ENCODE data around the gene TPM2.

TPM2 gene

DNA sequence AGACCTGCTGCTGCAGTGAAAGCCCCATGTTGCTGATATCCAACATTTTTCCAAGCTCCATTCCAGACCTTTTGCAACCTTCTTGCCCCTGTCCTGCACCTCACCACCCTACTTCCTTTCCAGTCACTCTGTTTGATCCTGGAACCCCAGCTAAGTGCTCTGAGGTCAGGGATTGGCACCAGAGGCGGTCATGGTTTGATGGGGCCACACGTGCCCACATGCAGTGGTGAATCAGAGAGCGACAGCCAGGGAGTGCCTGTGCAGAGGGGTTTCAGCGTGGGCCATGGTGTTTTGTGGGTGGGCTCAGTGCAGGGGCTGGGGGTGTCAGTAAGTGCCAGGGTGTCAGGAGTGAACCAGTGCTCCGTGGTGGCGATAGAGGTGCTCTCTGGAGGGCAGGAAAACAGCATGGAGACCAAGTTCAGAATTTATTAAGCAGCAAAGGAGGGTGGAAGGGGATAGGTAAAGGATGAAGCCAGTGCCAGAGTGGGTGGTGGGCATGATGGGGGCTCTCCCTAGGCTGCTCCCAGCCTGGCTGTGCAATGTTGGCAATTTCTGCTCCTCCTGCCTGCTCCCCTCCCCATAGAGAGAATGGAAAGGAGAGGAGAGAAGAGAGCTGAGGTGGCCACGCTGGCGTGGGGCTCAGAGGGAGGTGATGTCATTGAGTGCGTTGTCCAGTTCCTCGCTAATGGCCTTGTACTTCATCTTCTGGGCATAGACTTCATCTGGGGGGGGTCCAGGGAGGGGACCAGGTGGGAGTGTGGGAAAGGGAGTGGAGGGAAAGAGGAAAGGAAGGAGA is 7.0 kb downstream of the TPM2 start:
- TF ChIP-seq, protein P1, sequence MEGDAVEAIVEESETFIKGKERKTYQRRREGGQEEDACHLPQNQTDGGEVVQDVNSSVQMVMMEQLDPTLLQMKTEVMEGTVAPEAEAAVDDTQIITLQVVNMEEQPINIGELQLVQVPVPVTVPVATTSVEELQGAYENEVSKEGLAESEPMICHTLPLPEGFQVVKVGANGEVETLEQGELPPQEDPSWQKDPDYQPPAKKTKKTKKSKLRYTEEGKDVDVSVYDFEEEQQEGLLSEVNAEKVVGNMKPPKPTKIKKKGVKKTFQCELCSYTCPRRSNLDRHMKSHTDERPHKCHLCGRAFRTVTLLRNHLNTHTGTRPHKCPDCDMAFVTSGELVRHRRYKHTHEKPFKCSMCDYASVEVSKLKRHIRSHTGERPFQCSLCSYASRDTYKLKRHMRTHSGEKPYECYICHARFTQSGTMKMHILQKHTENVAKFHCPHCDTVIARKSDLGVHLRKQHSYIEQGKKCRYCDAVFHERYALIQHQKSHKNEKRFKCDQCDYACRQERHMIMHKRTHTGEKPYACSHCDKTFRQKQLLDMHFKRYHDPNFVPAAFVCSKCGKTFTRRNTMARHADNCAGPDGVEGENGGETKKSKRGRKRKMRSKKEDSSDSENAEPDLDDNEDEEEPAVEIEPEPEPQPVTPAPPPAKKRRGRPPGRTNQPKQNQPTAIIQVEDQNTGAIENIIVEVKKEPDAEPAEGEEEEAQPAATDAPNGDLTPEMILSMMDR (conservative IDR thresholded peaks at IDR 0.05; ENCODE audit: low read length): no peak
- H3K4me3 ChIP-seq (ENCODE audit: low read length): no peak overlapping the region
- no peak for DNase-seq (ENCODE audit: low read depth)

DNA sequence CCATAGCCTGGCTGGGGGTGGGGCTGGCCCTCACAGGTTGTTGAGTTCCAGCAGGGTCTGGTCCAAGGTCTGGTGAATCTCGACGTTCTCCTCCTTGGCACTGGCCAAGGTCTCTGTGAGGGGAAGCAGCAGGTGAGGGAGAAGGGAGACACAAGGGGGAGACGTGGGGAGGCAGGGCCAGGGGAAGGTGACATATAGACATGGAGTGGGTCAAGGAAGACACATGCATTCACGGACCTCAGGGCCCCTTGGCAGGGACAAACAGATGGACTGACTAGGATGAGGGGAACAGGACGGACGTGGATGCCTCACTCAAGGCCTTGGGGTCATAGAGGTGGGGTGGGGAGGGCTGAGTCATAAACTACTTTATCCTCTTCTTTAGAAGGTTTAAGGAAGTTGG is 7.7 kb downstream of the TPM2 start:
- no peak overlapping the region for H3K4me3 ChIP-seq (ENCODE audit: low read length)
- TF ChIP-seq, protein P1 (conservative IDR thresholded peaks at IDR 0.05; ENCODE audit: low read length): no peak
- DNase-seq (ENCODE audit: low read depth): no peak

DNA sequence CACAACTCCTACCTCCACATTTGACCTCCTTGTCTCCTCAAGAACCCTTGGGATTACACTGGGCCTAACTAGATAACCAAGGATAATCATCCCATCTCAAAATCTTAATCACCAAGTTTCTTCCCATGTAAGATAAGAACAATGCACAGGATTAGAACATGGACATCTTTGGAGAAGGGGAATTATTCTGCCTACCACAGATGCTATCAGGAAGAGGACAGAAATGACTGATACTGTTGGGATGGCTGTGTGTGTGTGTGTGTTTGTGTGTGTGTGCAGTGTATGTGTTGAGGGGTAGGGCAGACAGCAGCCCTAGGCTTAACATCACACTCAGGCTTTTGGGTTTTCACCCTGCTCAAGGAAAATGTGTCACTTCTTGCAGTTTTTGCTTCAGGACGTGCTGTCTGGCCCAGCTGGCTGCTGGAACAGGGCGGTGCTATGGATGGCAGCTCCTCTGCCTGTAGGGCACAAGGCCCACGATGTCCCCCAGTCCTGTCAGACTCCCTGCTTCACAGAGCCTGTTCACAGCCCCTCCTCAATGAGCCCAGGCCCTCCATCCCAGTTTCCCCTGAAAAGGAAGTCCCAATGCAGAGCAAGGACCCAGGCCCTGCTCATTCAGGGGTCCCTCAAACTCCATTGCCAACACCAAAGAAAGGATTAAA is 8.3 kb downstream of the TPM2 start:
- no peak for DNase-seq (ENCODE audit: low read depth)
- TF ChIP-seq, protein P1 (conservative IDR thresholded peaks at IDR 0.05; ENCODE audit: low read length): no peak
- no peak overlapping the region for H3K4me3 ChIP-seq (ENCODE audit: low read length)

DNA sequence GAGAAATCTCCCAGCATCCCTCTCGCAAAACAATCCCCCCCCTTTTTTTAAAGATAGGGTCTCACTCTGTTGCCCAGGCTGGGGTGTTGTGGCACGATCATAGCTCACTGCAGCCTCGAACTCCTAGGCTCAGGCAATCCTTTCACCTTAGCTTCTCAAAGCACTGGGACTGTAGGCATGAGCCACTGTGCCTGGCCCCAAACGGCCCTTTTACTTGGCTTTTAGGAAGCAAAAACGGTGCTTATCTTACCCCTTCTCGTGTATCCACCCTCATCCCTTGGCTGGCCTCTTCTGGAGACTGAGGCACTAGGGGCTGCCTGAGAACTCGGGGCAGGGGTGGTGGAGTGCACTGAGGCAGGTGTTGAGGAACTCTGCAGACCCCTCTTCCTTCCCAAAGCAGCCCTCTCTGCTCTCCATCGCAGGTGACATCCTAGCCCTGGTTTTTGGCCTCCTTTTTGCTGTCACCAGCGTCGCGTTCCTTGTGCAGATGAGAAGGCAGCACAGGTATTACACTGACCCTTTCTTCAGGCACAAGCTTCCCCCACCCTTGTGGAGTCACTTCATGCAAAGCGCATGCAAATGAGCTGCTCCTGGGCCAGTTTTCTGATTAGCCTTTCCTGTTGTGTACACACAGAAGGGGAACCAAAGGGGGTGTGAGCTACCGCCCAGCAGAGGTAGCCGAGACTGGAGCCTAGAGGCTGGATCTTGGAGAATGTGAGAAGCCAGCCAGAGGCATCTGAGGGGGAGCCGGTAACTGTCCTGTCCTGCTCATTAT is 9.2 kb downstream of the TPM2 start:
- TF ChIP-seq, protein P1 (conservative IDR thresholded peaks at IDR 0.05; ENCODE audit: low read length): no peak
- no peak for DNase-seq (ENCODE audit: low read depth)
- H3K4me3 ChIP-seq (ENCODE audit: low read length): no peak overlapping the region

DNA sequence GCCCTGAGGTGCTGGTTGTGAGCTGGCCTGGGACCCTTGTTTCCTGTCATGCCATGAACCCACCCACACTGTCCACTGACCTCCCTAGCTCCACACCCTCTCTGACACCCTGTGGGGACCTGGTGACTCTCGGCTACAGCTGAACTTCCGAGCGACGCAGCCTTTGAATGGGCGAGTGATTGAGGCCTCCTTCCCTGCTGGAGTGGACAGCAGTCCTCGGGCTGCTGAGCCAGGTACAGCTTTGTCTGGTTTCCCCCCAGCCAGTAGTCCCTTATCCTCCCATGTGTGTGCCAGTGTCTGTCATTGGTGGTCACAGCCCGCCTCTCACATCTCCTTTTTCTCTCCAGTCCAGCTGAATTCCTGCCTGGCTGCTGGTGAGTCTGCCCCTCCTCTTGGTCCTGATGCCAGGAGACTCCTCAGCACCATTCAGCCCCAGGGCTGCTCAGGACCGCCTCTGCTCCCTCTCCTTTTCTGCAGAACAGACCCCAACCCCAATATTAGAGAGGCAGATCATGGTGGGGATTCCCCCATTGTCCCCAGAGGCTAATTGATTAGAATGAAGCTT is 9.9 kb downstream of the TPM2 start:
- TF ChIP-seq, protein P1 (conservative IDR thresholded peaks at IDR 0.05; ENCODE audit: low read length): no peak
- H3K4me3 ChIP-seq (ENCODE audit: low read length): no peak overlapping the region
- DNase-seq (ENCODE audit: low read depth): no peak

DNA sequence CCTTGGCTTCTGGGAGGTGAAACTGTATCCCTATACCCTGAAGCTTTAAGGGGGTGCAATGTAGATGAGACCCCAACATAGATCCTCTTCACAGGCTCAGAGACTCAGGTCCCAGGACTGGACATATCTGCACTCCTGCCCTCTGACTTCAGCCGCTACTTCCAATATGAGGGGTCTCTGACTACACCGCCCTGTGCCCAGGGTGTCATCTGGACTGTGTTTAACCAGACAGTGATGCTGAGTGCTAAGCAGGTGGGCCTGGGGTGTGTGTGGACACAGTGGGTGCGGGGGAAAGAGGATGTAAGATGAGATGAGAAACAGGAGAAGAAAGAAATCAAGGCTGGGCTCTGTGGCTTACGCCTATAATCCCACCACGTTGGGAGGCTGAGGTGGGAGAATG is 10.6 kb downstream of the TPM2 start:
- DNase-seq (ENCODE audit: low read depth): no peak
- no peak overlapping the region for H3K4me3 ChIP-seq (ENCODE audit: low read length)
- TF ChIP-seq, protein P1 (conservative IDR thresholded peaks at IDR 0.05; ENCODE audit: low read length): no peak

Data from AG10803 (cell line).